Activated gamma-delta T cell treated with anti-CD3 and anti-CD28 coated beads, Interleukin-2, amount 50 U/mL, for 16 hours (primary cell): ENCODE measurements around the gene CPA1.

Experiments used
- DNase-seq: peaks from one replicate; pipeline ENCODE4 v3.0.0-alpha.2; 2020; ENCODE audit warnings: low read depth

Gene CPA1

GRCh38 chr7:130394421-130395195 is 14.3 kb downstream of the CPA1 start:
- DNase-seq: no peak

- no peak for DNase-seq
These were observed 15.1 kb downstream of the CPA1 start for GRCh38 chr7:130395421-130395820.

DNA sequence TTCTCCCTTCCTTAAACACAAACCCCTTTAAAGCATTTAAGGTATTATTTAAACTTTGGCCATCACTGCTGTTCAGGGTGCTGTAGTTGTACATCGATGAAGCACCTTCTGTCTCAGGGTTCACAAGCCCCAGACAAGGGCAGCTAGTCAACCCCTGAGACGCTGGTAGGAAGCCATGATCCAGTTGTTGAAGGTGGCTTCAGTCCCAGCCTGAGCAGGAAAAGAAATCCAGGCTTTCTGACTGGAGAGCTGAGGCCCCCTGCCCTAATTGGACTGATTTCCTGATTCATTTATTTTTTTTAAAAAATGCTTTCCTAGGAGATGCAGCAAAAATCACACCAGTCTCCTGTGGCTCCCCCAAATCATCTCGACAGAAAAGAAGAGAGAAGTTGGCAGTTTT is 15.8 kb downstream of the CPA1 start:
- DNase-seq: no peak

GRCh38 chr7:130397051-130397757 is 16.9 kb downstream of the CPA1 start:
- no peak for DNase-seq

GRCh38 chr7:130397758-130398073 is 17.4 kb downstream of the CPA1 start:
- DNase-seq: no peak

GRCh38 chr7:130398526-130399090 is 18.3 kb downstream of the CPA1 start:
- no peak for DNase-seq

GRCh38 chr7:130400120-130400572 is 19.9 kb downstream of the CPA1 start:
- DNase-seq: no peak

- no peak for DNase-seq
These were observed 20.8 kb downstream of the CPA1 start for GRCh38 chr7:130401101-130401500.

DNA sequence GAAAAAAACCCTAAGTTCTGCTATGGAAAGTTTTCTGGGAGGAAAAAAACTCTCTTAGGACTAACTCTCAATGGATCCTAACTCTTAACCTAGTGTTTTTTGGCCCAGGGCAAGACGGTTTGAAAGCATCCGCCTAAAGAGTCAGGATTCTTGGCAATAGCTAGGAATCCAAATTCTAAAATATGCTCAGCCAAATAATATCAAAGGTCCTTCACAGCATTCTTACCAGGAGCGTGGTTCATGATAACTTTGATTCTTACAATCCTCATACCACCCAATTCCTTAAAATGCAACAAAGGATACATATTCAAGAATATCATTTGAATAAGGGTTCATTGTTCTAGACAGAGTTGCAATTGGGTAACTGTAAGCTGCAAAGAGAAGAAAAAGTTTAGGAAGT is 21.3 kb downstream of the CPA1 start:
- no peak for DNase-seq

- DNase-seq: no peak
These were observed 24.7 kb downstream of the CPA1 start for GRCh38 chr7:130405003-130405402.

- DNase-seq: no peak
These were observed 28.9 kb downstream of the CPA1 start for GRCh38 chr7:130409067-130409711.

DNA sequence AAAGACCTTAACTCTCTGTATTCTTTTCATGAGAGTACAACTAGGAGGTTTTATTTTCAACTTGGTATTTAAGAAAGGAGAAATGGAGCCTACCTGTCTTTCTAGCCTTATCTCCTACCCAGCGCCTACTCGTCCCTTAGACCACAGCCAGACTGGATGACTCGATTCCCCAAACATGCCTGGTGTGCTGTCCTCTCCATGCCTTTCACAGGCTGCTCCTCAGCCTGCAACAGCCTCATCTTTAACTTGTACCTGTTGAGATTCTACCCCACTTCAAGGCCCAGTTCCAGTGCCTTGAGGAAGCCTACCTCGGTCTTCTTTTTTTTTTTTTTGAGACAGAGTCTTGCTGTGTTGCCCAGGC is 29.4 kb downstream of the CPA1 start:
- no peak for DNase-seq

DNA sequence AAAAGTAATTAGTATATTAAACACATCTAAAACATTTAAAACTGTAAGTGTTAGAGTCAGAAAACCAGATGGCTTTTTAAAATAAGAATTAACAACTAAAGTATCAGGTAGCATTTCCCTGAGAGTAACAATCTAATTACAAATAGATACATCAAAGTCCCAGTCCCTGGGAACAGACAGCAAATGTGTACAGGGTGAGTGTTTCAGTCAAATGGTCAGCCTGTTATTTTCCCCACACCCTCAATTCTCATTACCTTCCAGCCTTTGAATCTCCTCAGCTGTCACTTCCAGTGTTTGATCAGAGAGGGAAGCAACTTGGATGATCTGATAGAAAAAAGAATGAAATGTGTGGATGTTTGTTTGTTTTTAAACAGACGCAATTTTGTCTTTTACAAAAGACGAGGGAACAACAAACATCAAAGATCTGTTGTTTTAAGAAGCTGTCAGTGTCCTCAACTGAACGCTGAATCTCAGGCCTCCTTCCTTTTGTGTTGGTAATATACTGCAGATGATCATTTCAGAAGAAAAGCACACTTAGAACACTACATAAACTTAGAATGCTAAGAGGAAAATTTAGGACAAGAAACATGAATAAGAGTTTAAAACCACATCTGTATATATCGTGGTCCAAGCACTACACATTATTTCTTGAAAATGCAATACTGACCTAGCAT is 30.7 kb downstream of the CPA1 start:
- DNase-seq: no peak

DNA sequence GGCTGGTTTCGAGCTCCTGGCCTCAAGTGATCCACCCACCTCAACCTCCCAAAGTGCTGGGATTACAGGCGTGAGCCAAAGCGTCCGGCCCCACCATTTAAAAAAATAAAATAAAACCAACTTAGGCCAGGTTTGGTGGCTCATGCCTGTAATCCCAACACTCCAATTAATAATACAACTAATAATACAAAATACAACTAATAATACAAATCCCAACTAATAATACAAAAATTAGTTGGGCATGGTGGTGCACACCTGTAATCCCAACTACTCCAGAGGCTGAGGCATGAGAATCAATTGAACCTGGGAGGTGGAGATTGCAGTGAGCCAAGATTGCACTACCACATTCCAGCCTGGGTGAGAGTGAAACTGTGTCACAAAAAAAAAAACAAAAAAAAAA is 32.9 kb downstream of the CPA1 start:
- DNase-seq: no peak

GRCh38 chr7:130415006-130415405 is 34.7 kb downstream of the CPA1 start:
- no peak for DNase-seq

- no peak for DNase-seq
These were observed 36.9 kb downstream of the CPA1 start for GRCh38 chr7:130417213-130417612.

DNA sequence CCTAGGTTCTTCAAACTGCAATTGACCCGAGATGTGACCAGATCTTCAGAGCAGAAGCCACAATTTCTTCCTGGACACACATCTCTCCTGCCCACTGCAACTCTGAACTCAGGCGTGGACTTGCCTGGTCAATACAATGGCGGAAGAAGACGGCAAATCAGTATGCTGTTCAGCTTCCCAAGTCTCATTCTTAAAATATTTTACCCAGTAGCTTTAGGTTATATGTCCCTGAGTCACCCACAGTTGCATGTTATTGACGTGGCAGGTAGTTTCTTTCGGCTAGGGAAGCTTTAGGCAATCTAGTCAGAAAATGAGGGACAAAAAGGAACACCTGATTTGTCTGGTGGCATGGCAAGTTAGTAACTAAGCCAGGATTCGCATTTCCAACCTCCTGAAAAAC is 38.0 kb downstream of the CPA1 start:
- no peak for DNase-seq

DNA sequence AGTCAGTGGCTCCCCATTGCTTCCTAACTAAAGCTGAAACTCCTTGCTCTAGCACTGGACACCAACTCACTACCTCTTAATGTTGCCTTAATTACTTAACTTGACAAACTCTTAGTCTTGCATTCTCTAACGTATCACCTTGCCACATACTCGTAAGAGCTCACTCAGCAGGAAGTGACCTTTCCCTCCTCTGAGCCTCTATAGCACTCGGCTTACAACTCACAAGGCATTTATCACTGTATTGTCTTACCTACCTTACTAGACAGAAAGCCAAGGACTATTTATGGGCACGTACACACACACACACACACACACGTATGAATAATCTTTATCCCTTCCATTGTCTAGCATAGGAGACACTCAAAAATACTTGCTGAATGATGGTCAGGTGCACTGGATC is 39.4 kb downstream of the CPA1 start:
- DNase-seq: no peak

- DNase-seq: no peak
These were observed 40.8 kb downstream of the CPA1 start for GRCh38 chr7:130420943-130421578.

DNA sequence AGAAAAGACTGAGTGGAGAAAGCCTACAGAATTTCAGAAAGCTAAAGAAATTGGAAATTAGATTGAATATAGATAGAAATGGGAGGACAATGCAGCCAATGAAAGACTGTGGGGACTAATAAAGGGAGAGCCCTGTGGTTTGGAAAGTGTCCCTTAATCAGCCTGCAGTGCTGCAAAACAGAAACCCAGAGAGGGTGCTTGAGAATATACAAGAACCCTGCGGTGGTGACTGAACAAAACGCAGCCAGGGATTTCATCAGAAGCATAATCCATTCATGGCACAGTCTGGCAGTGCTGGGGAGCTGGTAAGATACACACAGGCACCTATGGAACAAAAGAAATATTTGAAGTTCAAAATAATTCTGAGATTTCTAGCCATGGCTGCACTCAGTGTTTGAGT is 41.4 kb downstream of the CPA1 start:
- no peak for DNase-seq

DNA sequence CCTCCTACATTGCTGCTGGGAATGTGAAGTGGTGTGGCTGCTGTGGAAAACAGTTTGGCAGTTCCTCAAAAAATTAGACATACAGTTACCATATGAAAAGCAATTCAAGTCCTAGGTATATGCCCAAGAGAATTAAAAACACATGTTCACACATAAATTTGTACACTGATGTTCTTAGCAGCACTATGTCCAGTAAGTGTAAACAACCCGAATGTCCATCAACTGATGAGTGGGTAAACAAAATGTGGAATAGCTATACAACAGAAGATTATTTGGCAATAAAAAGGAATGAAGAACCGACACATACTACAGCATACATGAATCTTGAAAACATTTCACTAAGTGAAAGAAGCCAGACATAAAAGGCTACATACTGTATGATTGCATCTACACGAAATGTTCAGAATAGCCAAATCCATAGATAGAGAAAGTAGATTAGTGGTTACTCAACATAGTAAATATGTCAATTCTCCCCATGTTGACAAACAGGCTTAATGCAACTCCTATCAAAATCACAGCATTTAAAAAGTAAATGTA is 43.3 kb downstream of the CPA1 start:
- DNase-seq: no peak

DNA sequence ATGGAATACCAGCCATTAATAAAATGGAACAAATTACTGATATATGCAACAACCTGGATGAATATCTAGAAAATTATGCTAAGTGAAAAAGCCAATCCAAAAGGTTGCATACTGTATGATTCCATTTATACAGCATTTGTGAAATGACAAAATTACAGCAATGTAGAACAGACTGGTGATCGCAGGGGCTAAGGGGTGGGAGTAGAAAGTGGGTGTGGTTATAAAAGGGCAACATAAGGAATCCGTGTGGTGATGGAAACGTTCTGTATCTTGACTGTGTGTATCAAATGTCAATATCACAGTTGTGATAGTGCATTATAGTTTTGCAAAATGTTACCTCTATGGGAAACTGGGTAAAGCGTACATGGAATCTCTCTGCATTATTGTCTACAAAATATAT is 45.5 kb downstream of the CPA1 start:
- no peak for DNase-seq
